C4-2B (cell line): Measurements from ENCODE around the gene RNF112.

Source experiments
- H3K27ac ChIP-seq: fragments of 450-650 bp; 2 replicates; pipeline ENCODE4 v1.5.1; 2017
- CTCF ChIP-seq: fragments of 450-650 bp; conservative IDR thresholded peaks from 2 replicates; pipeline ENCODE4 v1.5.1; 2017; ENCODE audit warnings: mild to moderate bottlenecking
- ZFX ChIP-seq: fragments of 450-650 bp; IDR thresholded peaks from 2 replicates; pipeline ENCODE4 v1.6.1; 2017

The RNF112 gene

DNA sequence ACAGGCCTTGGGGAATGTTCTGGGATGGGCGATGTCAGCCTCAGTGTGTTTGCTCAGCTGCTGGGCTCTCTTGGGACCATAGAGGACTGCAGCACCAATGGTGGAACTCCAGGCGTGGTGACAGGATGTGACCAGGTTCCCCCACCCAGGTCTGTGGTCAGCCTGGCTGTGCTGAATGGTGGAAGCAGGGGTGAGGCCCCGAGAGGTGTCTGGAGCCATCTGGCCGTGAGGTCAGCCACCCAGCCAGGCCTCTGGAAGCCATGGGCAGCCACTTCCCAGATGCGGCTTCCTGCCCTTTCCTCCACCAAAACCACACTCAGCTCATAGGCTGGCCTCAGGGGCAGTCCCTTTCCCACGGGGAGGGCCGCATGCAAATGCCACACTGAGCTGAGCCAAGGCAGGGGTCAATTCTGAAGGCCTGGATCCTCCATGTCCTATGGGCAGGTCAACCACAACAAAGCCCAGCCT lies 40.5 kb upstream of the RNF112 start:
- no peak overlapping the region for H3K27ac ChIP-seq
- no peak for TF ChIP-seq ZFX
- TF ChIP-seq CTCF = no peak

DNA sequence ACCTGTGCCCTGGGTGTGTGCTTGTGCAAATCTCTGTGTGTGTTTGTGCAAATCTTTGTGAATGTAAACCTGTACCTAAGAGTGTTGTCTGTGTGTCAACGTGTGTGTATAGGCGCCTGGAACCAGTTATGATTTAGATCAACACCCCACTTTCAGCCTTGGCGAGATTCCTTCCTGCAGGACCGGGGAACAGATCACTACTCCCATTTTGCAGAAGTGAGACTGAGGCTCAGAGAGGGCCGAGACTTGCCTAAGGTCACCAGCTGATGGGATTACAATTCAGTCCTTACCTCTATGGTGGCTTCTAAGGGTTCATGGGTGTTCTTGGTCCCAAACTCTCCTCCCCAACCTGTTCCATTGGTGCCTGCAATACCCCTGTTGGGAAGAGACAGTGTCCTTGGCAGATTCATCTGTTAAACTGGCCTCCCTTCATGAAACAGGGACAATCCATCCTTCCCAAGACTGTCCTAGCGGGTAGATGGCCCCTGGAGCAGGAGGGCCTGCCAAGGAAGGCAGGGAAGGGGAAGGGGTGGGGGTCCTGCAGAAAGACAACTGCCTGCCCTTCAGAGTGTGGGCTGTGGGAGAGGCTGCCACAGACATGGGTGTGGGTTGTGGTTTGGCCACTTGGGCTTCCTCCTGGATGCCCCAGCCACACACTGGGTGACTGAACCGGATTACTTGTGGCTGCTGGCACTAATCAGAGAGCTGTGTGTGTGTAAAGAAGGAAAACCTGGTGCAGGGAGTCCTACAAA lies 39.6 kb upstream of the RNF112 start:
- no peak overlapping the region for H3K27ac ChIP-seq
- TF ChIP-seq CTCF (no peak), ZFX (no peak)

DNA sequence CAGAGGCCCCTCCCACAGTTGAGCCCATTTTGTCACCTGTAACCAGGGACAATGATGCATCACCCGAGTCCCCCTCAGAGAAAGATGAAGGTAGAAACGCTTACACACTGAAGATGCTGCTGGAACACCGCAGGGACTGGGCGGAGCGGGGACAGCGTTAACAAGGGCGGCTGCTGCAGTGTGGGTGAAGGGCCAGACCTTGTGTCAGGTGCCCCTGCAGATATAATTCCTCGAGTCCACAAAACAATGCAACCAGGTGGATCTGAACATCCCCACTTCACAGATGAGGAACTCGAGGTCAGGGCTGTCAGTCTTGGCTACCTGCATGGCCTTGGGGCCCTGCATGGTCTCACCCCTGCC lies 39.0 kb upstream of the RNF112 start:
- no peak for TF ChIP-seq ZFX
- TF ChIP-seq CTCF = no peak
- no peak overlapping the region for H3K27ac ChIP-seq

GRCh38 chr17:19372439-19372838 lies 38.6 kb upstream of the RNF112 start:
- H3K27ac ChIP-seq = no peak overlapping the region
- TF ChIP-seq ZFX = no peak
- TF ChIP-seq CTCF = no peak

- H3K27ac ChIP-seq = no peak overlapping the region
- TF ChIP-seq ZFX = no peak
- no peak for TF ChIP-seq CTCF
Observed at GRCh38 chr17:19372866-19373504, 38.0 kb upstream of the RNF112 start.

DNA sequence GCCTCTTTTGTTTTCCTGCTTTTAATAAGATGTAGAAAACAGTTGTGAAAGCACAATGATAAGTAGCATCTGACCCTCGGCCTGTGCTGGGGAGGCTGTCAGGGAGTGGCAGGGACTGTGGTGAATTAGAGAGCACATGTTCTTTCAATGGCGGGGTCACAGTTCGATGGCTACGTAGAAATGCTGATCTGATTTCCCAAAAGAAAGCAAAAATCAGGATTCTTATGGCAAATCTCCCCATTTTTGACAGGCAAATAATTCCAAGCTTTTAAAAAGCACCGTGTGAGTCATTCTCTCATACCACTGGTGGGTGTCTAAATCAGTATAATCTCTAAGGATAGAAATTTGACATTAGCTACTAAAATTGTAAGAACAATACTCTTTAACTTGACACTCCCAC lies 36.9 kb upstream of the RNF112 start:
- no peak overlapping the region for H3K27ac ChIP-seq
- TF ChIP-seq CTCF = no peak
- no peak for TF ChIP-seq ZFX

GRCh38 chr17:19375732-19376131 lies 35.3 kb upstream of the RNF112 start:
- TF ChIP-seq CTCF (no peak), ZFX (no peak)
- H3K27ac ChIP-seq = no peak overlapping the region
